Measurements from ENCODE around the gene HPSE.
A peak's percentile ranks its signal among the peaks of the same experiment; 100 is the strongest.
"Not testable (repeated sequence)": the region's sequence is repeated elsewhere in the genome, so short reads cannot be mapped to it uniquely, and the experiment has no call there.

The HPSE gene

DNA sequence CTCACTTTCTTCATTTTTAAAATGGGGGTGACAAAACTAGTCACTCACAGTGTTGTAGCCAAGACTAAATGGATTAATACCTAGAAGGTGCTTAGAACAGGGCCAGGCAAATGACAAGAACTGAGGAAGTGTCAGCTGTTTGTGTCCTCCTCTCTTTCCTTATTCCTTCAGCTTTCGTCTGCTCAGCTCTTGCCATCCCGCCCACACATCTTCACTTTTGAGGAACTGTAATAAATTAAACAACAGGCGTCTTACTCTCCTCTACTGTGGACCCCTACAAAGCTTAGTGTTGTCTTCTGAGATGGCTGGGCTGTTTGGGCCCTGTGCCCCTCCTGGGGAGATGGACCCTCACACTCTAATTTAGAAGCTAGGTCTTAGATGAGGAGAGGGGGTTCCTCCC, 2.7 kb downstream of the HPSE start:
- no peak for DNase-seq (ENCODE audit: low spot score)

GRCh38 chr4:83329521-83330110, 5.0 kb downstream of the HPSE start:
- no peak for DNase-seq (ENCODE audit: low spot score)

GRCh38 chr4:83328521-83329187, 6.0 kb downstream of the HPSE start:
- no peak for DNase-seq (ENCODE audit: low spot score)

DNA sequence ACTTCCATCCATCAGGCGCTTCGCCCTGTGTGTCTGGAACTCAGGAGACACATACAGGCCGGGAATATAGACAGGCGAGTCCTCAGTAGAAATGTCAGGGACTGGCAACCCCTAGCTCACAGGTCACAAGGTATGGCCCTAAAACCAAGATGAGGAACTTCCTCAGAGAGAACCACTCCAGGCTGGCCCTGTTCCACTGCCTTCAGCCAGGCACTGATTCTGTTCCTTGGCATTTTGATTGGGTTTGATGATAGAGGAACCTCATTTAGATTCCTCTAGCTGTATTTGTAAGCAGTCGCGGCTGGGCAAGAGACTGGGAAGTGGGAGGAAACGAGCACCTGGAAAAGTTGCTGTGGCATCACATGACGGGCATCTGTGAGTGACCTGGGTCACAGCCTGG, 8.1 kb downstream of the HPSE start:
- DNase-seq (ENCODE audit: low spot score): no peak

DNA sequence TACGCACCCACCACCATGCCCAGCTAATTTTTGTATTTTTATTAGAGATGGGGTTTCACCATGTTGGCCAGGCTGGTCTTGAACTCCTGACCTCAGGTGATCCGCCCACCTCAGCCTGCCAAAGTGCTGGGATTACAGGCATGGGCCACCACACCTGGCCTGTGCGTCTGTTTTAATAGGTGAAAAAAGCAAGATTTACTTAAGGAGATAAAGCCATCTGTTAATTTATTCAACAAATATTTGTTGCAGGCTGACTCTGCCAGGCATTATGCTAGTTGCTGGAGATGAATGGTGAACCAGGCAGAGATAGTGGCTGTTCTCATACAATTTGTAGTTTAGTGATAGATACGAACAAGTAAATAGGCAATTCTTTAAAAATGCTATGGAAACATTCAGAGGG, 9.3 kb downstream of the HPSE start:
- DNase-seq (ENCODE audit: low spot score): not testable (repeated sequence)

DNA sequence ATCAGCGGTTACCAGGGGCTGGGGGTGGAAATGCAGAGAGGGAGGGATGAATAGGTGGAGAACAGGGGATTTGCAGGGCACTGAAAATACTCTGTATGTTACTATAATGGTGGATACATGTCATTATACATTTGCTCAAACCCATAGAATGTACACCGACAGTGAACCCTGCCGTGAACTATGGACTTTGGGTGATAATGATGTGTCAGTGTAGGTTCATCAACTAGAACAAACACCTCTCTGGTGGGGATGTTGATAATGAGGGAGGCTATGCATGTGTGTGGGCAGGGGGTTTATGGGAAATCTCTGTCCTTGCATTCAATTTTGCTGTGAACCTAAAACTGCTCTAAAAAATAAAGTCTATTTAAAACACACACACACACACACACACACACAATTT, 11.5 kb downstream of the HPSE start:
- no peak for DNase-seq (ENCODE audit: low spot score)

- peak; percentile 51 for DNase-seq (ENCODE audit: low spot score)
Observed at GRCh38 chr4:83320548-83320947, 14.1 kb downstream of the HPSE start.

DNA sequence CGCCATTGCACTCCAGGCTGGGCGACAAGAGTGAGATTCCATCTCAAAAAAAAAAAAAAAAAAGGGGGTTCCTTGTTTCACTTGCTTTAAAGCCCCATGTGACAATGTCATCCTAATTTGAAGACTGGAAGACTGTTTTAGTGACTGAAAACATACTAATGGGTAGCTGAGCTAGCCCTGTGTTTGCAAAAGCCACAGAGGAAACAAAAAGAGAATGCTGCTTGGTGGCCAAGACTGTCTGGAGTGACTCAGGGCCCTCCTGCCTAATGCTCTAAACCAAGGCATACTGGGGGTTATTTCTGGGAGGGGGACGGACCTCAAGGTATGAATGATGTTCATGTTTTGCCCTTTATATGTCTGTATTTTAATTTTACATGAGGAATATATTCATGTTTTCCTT, 16.0 kb downstream of the HPSE start:
- DNase-seq (ENCODE audit: low spot score): no peak

- no peak for DNase-seq (ENCODE audit: low spot score)
Observed at GRCh38 chr4:83317671-83318070, 17.0 kb downstream of the HPSE start.

DNA sequence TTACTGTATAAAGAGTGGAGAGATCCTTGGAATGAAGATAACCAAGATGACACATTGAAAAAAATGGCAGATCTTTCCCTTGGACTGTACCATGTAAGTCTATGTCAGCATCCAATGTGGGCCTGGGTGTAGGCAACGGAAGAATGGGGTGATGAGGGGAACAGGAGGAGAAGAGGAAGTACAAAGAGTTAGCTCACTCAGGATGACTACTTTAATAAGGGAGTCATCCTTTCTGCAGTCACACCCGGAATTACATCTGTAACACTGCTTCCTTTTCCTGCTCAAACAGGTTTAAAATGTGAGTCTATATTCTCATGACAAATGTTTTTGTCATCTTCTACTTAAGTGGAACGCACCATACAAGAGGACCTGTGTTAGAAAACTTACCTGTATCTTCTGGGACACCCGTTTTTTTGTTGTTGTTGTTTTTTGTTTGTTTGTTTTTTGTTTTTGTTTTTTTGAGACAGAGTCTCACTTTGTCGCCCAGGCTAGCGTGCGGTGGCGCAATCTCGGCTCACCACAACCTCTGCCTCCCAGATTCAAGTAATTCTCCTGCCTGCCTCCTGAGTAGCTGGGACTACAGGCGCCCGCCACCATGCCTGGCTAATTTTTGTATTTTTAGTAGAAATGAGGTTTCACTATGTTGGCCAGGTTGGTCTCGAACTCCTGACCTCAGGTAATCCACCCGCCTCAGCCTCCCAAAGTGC, 18.0 kb downstream of the HPSE start:
- no peak for DNase-seq (ENCODE audit: low spot score)

- DNase-seq (ENCODE audit: low spot score): no peak
Observed at GRCh38 chr4:83315341-83315870, 19.2 kb downstream of the HPSE start.

DNA sequence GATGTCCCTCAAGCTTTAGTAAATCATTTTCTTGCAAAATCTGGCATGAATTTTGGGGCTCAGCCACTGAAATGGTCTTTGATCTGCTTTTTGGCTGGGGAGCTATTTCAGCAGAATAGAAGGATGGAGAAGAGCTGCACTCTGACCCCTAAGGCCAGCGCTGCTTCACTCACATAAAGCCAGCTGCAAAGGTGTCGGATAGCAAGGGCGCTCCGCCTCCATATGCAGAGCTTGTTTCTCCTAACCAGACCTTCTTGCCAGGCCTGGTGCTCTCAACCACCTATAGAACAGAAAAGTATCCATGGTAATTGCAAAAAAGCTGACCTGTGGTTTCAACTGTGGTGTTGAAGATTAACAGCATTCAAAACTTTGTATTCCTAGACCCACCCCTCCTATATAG, 26.0 kb downstream of the HPSE start:
- no peak for DNase-seq (ENCODE audit: low spot score)

DNA sequence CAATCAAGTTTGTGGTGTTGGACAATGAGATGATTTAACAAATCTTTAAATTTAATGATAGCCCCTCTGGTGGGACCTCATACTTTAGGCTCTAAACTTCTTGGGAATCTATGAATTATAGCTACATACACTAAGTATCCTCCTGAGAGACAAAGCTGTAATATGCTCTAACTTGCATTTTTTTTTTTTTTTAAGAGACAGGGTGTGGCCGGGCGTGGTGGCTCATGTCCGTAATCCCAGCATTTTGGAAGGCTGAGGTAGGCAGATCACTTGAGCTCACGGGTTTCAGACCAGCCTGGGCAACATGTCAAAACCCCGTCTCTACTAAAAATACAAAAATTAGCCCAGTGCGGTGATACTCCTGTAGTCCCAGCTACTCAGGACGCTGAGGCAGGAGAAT, 26.7 kb downstream of the HPSE start:
- no peak for DNase-seq (ENCODE audit: low spot score)

DNA sequence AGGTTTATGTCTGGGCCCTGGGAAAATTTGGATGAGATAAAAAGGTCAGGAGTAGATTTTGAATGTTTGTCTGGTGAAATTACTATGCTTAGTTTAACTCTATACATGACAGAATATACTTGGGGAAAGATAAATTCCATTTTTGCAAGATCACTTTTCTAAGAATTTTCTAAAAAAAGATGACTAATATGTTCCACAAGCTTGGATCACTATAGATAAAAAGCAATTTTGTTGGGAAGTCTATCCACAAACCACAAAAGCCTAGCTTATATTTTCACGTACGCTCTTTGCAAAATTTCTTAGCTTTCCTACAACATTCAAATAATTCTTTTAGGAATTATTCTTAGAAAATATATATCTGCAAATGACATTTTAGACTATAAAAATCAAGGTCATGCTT, 29.5 kb downstream of the HPSE start:
- DNase-seq (ENCODE audit: low spot score): no peak

- DNase-seq (ENCODE audit: low spot score): no peak
Observed at GRCh38 chr4:83297548-83298260, 36.9 kb downstream of the HPSE start.

DNA sequence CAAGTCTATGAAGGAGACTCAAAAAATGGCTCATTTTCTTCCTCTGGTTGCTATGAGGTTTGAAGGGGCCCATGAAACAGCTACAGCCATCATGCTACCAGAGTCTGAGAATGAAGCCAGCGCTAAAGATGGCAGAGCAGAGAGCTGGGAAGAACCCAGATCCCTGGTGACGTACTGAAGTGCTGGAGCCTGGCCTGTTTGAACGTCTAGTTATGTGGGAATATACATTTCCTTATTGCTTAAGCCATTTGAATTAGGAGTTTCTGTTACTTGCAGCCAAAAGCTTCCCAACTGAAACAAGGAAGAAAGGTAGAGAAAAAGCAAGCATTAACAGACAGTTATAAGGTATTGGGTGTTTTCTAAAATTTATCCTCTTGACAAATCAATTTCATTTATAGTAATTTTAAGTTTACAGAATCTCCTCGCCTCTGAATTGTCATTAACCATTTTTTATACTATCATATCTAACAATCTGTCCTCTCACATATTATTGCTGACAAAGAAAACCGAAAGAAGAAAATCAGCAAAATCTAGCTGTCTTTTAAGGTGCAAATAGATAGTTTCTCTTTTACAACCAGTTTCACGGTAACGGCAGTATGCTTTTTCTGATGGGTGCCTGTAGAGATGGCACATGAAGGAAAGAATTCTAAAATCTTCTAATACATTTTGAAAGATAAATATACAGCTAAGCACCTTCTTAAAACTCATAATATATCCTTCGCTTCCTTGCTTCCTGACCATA, 41.2 kb downstream of the HPSE start:
- no peak for DNase-seq (ENCODE audit: low spot score)

DNA sequence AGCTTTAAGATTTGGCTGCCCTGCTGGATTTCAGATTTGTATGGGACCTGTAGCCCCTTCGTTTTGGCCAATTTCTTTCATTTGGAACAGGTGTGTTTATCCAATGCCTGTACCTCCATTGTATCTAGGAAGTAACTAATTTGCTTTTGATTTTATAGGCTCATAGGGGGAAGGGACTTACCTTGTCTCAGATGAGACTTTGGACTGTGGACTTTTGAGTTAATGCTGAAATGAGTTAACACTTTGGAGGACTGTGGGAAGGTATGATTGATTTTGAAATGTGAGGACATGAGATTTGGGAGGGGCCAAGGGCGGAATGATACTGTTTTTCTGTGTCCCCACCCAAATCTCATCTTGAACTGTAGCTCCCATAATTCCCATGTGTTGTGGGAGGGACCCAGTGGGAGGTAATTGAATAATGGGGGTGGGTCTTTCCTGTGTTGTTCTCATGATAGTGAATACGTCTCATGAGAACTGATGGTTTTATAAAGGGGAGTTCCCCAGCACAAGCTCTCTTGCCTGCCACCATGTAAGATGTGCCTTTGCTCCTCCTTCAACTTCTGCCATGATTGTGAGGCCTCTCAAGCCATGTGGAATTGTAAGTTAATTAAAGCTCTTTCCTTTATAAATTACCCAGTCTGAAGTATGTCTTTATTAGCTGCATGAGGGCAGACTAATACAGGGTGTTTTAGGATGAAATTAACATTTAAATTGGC, 44.4 kb downstream of the HPSE start:
- not testable (repeated sequence) for DNase-seq (ENCODE audit: low spot score)

DNA sequence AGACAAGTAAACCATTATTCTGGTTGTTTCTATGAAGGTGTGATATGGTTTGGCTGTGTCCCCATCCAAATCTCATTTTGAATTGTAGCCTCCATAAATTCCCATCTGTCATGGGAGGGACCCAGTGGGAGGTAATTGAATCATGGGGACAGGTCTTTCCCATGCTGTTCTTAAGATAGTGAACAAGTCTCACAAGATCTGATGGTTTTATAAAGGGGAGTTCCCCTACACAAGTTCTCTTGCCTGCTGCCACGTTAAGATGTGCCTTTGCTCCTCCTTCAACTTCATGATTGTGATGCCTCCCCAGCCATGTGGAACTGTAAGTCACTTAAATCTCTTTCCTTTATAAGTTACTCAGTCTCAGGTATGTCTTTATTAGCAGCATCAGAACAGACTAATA, 46.3 kb downstream of the HPSE start:
- DNase-seq (ENCODE audit: low spot score): not testable (repeated sequence)

- peak; percentile 56 for DNase-seq (ENCODE audit: low spot score)
Observed at GRCh38 chr4:83285055-83285407, 49.6 kb downstream of the HPSE start.

DNA sequence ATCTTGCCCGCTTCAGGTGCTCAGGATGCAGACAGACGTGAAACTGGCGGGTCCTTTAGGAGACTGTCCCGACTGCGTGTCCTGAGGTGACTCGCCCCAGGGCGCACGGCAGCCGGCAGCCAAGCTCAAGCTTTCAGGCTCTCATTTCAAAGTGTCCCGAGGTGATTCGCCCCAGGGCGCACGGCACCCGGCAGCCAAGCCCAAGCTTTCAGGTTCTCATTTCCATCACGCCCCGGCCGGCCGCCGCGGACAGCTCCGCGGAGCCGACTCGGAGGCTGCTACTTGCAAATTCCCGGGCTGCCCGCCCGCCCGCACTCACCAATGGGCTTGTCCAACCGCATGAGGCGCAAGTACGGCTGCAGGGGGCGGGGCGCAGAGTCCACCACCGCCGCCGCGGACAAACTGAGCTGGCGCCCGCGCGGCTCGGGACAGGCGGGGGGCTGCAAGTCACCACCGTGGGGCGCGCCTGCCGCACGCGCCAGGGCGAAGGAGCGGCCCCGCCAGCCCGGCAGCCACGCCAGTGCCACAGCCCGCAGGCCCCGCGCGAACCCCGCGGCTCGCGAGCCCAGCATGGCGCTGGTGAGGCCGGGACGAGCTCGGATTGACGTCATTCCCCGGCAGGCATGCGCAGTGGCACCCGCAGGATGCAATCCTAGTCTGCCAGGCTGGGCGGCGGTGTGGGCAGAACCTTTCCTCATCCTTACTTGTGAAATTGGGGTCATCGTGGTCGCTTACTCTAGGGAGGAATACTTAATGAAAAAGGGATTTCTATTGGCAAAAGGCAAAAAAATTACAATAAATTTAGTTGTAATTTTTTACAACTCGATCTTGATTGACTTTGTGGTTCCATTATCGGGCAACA, 50.2 kb downstream of the HPSE start, which contains the start of gene COQ2:
Gene COQ2 (minus strand): TSS at position 606 of the 862 bp plus-strand sequence. CDS start 34 bp downstream, at position 572.
- DNase-seq (ENCODE audit: low spot score): peak; percentile 95
